Measurements from ENCODE around the gene CAPN10. TPM values are rescaled to one million over a fixed set of nuclear protein-coding genes. Genes with fewer than 3 reads are reported as not detected.

The CAPN10 gene
- total RNA-seq, 3 donors from 2014 or later, result 17.0 to 26.2 (median 25.5) TPM

- Histone ChIP-seq H3K4me3 (no peak overlapping the region), H3K27ac (no peak overlapping the region), H3K36me3 (no peaks in the 10 kb centered on the region), H3K4me1 (no peaks in the 10 kb centered on the region), H3K27me3 (no peaks in the 10 kb centered on the region), H3K9me3 (no peaks in the 10 kb centered on the region)
- no peak for DNase-seq (ENCODE audit: low spot score in 2 of 2)
- no peak for TF ChIP-seq CTCF (IDR thresholded peaks at IDR 0.05)
- no peak for TF ChIP-seq POLR2A (IDR thresholded peaks at IDR 0.05)
- intact Hi-C loops (cut with DNase I; ENCODE audit: low total_unique reads), result no loop called here
Observed at GRCh38 chr2:240551811-240552210, 34.7 kb upstream of the CAPN10 start.

DNA sequence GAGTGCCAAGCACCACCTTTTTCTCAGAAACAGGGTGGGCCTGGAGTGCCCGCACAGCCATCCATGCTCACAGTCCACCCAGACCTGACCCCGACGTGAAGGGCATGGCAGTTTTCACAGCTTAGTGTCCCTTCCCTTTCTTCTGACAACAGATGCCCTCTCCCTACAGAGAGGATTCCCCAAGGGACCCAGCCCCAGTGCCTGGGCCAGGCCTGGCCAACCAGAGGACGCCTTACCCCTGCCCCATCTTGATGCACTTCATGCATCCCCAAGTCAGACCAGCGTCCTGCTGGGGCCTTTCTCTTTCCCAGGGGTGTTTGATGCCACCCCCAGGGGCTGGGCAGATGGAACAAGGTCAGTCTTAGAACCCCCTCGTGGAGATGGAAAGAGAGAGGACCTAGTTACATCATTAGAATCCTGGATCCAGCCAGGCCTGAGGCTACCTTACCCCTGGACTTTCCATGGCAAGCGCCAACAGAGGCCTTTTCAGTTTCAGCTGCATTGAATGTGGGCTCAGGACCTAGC, 32.5 kb upstream of the CAPN10 start:
- Histone ChIP-seq H3K27me3 (no peaks in the 10 kb centered on the region), H3K4me3 (no peak overlapping the region), H3K27ac (no peak overlapping the region), H3K9me3 (no peaks in the 10 kb centered on the region), H3K4me1 (peaks cover 4 to 10% of the 10 kb centered on the region in 2 donors), H3K36me3 (no peaks in the 10 kb centered on the region)
- DNase-seq (ENCODE audit: low spot score in 2 of 2), result peak in 1 of 2 donors; percentile 22
- intact Hi-C loops (cut with DNase I; ENCODE audit: low total_unique reads), result no loop called here
- TF ChIP-seq CTCF (IDR thresholded peaks at IDR 0.05) (no peak), POLR2AphosphoS5 (IDR thresholded peaks at IDR 0.05) (no peak), POLR2A (IDR thresholded peaks at IDR 0.05) (no peak)

DNA sequence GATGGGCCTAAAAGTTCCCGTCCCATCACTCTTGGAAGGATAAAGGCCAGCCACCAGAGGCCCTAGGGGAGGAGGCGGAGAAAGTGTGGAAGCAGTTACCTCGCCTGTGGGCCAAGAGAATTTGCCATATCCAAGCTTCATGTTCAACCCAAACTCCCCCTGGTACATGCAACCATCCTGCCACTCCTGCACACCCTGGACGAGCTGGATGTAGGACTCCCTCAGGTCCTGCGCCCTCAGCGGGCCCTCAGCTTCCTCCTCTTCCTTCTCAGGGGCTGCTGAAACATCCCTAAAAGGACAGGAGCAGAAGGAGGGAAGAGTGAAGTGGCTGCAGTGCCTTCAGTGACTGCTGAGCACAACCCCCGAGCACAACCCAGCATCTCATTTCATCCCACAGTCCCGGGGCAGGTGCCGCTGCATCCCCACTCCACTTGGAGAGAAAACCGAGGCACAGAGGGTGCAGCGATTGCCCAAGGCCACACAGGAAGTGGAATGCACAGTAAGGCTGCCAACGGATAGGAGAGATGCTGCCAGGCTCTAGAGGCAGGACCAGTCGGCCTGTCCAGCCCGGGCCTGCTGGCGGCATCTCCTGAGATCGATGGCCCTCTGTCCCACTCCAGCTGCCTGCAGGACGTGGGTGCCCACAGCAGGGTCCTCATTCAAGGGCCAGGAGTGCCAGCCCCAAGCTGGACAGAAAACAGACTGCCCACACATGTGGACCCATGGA, 31.6 kb upstream of the CAPN10 start:
- TF ChIP-seq POLR2AphosphoS5 (IDR thresholded peaks at IDR 0.05) (no peak), POLR2A (IDR thresholded peaks at IDR 0.05) (no peak), CTCF (IDR thresholded peaks at IDR 0.05) (no peak)
- Histone ChIP-seq H3K27me3 (no peaks in the 10 kb centered on the region), H3K9me3 (no peaks in the 10 kb centered on the region), H3K4me3 (no peak overlapping the region), H3K27ac (no peak overlapping the region), H3K36me3 (no peaks in the 10 kb centered on the region), H3K4me1 (peaks cover 4 to 10% of the 10 kb centered on the region in 2 donors)
- DNase-seq (ENCODE audit: low spot score in 2 of 2), result peak in 1 of 2 donors; percentile 31
- intact Hi-C loops (cut with DNase I; ENCODE audit: low total_unique reads), result no loop called here

- DNase-seq (ENCODE audit: low spot score in 2 of 2), result no peak
- peaks cover 4 to 10% of the 10 kb centered on the region in 2 donors for H3K4me1 ChIP-seq
- no peak overlapping the region for H3K4me3 ChIP-seq
- intact Hi-C loops (cut with DNase I; ENCODE audit: low total_unique reads), result no loop called here
- H3K36me3 ChIP-seq, result no peaks in the 10 kb centered on the region
- no peaks in the 10 kb centered on the region for H3K27me3 ChIP-seq
- no peak overlapping the region for H3K27ac ChIP-seq
- H3K9me3 ChIP-seq, result no peaks in the 10 kb centered on the region
- TF ChIP-seq POLR2AphosphoS5 (IDR thresholded peaks at IDR 0.05) (no peak), POLR2A (IDR thresholded peaks at IDR 0.05) (no peak), CTCF (IDR thresholded peaks at IDR 0.05) (no peak)
Observed at GRCh38 chr2:240555541-240556250, 30.8 kb upstream of the CAPN10 start.

DNA sequence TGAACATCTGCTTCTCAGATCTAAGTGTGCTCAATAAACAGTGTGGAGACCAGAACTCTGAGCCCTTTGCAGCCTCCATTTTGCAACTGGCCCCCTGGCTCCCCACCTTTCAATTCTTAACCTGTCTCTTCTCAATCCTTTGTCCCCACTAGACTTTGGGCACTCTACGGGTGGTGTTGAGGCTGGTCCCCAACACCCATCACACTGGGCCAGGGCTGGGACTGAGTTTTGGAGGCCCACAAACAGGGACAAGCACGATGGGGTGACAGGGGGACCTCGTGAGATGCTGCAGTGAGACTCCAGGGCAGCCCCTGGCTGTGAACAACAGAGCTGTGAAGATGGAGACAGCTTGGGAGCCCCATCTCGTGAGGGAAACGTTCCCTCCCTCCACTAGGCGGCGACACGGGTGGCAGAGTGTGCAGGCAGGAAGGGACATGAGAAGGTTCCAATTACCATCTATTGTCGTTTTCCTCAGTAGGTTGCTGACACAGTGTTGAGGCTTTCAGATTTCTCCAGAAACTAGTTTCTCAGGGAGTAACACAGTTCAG, 29.9 kb upstream of the CAPN10 start:
- peak in 1 of 2 donors; percentile 50 for DNase-seq (ENCODE audit: low spot score in 2 of 2)
- peaks cover 4 to 10% of the 10 kb centered on the region in 2 donors for H3K4me1 ChIP-seq
- H3K27me3 ChIP-seq, result no peaks in the 10 kb centered on the region
- intact Hi-C loops (cut with DNase I; ENCODE audit: low total_unique reads), result no loop called here
- no peak for TF ChIP-seq POLR2A (IDR thresholded peaks at IDR 0.05)
- TF ChIP-seq POLR2AphosphoS5 (IDR thresholded peaks at IDR 0.05), result no peak
- TF ChIP-seq CTCF (IDR thresholded peaks at IDR 0.05), result peak in 1 of 3 donors; percentile 26
- peak overlapping the region; percentile 46 to 86 (median 64) for H3K4me3 ChIP-seq
- H3K27ac ChIP-seq, result no peak overlapping the region
- H3K9me3 ChIP-seq, result no peaks in the 10 kb centered on the region
- H3K36me3 ChIP-seq, result no peaks in the 10 kb centered on the region

Data from breast epithelium (tissue), 4 donors.